ENCODE measurements around the gene CLEC7A. TPM values are rescaled to one million over a fixed set of nuclear protein-coding genes. Genes with fewer than 3 reads are reported as not detected.

Gene CLEC7A
- total RNA-seq, 2 experiments from 2014 or later: 2.5 to 3.7 TPM

GRCh38 chr12:10170216-10170615 lies 40.2 kb upstream of the CLEC7A start:
- no peak overlapping the region for H3K4me3 Mint-ChIP-seq
- DNase-seq (no peak), ATAC-seq (ENCODE audit: poor library complexity) (no peak)
- H3K4me1 Mint-ChIP-seq (ENCODE audit: low read depth): no peaks in the 10 kb centered on the region
- H3K36me3 Mint-ChIP-seq (ENCODE audit: low read depth): no peaks in the 10 kb centered on the region
- no peak overlapping the region for H3K4me3 ChIP-seq (ENCODE audit: low read length)
- no peak overlapping the region for H3K27ac Mint-ChIP-seq
- no peak overlapping the region for H3K27ac ChIP-seq (ENCODE audit: low read depth in 1 of 2, low read length in 2 of 2)
- no peaks in the 10 kb centered on the region for H3K36me3 ChIP-seq (ENCODE audit: insufficient read depth, low read length)
- no peaks in the 10 kb centered on the region for H3K9me3 ChIP-seq (ENCODE audit: control insufficient read depth in 1 of 2, insufficient read depth in 1 of 2, low read length in 2 of 2)
- no peak for TF ChIP-seq CTCF (IDR thresholded peaks at IDR 0.05)
- intact Hi-C loops (cut with DNase I, micrococcal nuclease): no loop called here
- ChIA-PET POLR2A (interaction anchor here (0.7 kb wide), 1 partner anchor 17 kb away, joined by 4 read pairs; no protein-coding TSS in a partner anchor), CTCF (no interaction called here)
- H3K27me3 ChIP-seq (ENCODE audit: control insufficient read depth in 1 of 2, insufficient read depth in 2 of 2, low read length in 2 of 2): peaks cover 0 to 8% of the 10 kb centered on the region in 2 experiments
- peaks cover 11% of the 10 kb centered on the region for H3K27me3 Mint-ChIP-seq
- H3K4me1 ChIP-seq (ENCODE audit: insufficient read depth, low read length): no peaks in the 10 kb centered on the region
- H3K9me3 Mint-ChIP-seq: no peaks in the 10 kb centered on the region

DNA sequence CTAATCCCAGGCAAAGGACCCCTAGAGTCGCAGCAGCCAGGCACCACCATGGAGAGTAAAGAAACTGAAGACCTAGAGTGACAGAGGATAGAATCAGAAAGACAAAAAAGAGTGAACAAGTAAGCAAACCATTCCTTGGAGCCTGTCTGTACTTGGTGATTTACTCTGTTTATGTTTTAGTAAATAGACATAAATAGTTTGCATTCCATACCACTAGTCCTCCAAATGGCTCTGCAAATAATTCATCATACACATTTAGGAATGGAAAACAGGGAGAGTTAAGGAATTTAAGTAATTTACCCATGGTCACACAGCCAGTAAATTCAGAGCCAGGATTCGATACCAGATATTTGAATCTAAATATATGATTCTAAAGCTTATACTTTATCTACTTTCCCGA lies 39.1 kb upstream of the CLEC7A start:
- ATAC-seq (ENCODE audit: poor library complexity) (no peak), DNase-seq (no peak)
- POLR2A ChIA-PET: no interaction called here
- H3K27me3 ChIP-seq (ENCODE audit: control insufficient read depth in 1 of 2, insufficient read depth in 2 of 2, low read length in 2 of 2): peaks cover 0 to 8% of the 10 kb centered on the region in 2 experiments
- no peaks in the 10 kb centered on the region for H3K9me3 Mint-ChIP-seq
- H3K36me3 ChIP-seq (ENCODE audit: insufficient read depth, low read length): no peaks in the 10 kb centered on the region
- TF ChIP-seq CTCF (IDR thresholded peaks at IDR 0.05): no peak
- peaks cover 6% of the 10 kb centered on the region for H3K27me3 Mint-ChIP-seq
- intact Hi-C loops (cut with DNase I, micrococcal nuclease): no loop called here
- H3K27ac ChIP-seq (ENCODE audit: low read depth in 1 of 2, low read length in 2 of 2): no peak overlapping the region
- no peaks in the 10 kb centered on the region for H3K4me1 ChIP-seq (ENCODE audit: insufficient read depth, low read length)
- no peak overlapping the region for H3K4me3 Mint-ChIP-seq
- no peak overlapping the region for H3K4me3 ChIP-seq (ENCODE audit: low read length)
- CTCF ChIA-PET: no interaction called here
- no peaks in the 10 kb centered on the region for H3K4me1 Mint-ChIP-seq (ENCODE audit: low read depth)
- H3K36me3 Mint-ChIP-seq (ENCODE audit: low read depth): no peaks in the 10 kb centered on the region
- no peaks in the 10 kb centered on the region for H3K9me3 ChIP-seq (ENCODE audit: control insufficient read depth in 1 of 2, insufficient read depth in 1 of 2, low read length in 2 of 2)
- H3K27ac Mint-ChIP-seq: no peak overlapping the region

DNA sequence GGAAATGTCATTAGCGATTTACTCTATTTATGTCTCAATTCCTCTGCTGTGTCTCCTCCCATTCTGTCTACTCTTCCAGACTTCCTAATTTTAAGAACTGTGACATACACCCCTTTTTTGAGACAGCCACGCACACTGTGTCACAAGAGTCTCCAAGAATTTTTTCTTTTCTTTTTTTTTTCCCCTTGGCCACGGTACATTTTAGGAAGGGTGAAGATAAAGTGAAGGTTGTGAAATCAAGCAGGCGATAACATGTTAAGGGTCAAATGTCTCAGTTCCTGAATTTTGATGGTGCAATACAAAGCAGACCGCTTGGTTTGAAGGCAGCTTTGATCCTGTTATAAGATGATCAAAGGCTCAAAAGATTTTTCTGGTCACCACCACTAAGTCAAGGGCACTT lies 37.6 kb upstream of the CLEC7A start:
- Mint-ChIP-seq H3K27ac (no peak overlapping the region), H3K36me3 (ENCODE audit: low read depth) (no peaks in the 10 kb centered on the region), H3K9me3 (no peaks in the 10 kb centered on the region), H3K4me3 (no peak overlapping the region), H3K4me1 (ENCODE audit: low read depth) (no peaks in the 10 kb centered on the region), H3K27me3 (peaks cover 6% of the 10 kb centered on the region)
- TF ChIP-seq CTCF (IDR thresholded peaks at IDR 0.05): no peak
- H3K36me3 ChIP-seq (ENCODE audit: insufficient read depth, low read length): no peaks in the 10 kb centered on the region
- peak in 3 of 14 experiments; percentile 18 to 62 (median 49) for DNase-seq
- no peaks in the 10 kb centered on the region for H3K9me3 ChIP-seq (ENCODE audit: control insufficient read depth in 1 of 2, insufficient read depth in 1 of 2, low read length in 2 of 2)
- intact Hi-C loops (cut with DNase I, micrococcal nuclease): no loop called here
- POLR2A ChIA-PET: no interaction called here
- CTCF ChIA-PET: interaction anchor here (1.3 kb wide), 1 partner anchor 10 kb away, joined by 3 read pairs; no protein-coding TSS in a partner anchor
- H3K27ac ChIP-seq (ENCODE audit: low read depth in 1 of 2, low read length in 2 of 2): no peak overlapping the region
- no peak for ATAC-seq (ENCODE audit: poor library complexity)
- H3K27me3 ChIP-seq (ENCODE audit: control insufficient read depth in 1 of 2, insufficient read depth in 2 of 2, low read length in 2 of 2): peaks cover 0 to 3% of the 10 kb centered on the region in 2 experiments
- H3K4me3 ChIP-seq (ENCODE audit: low read length): no peak overlapping the region
- H3K4me1 ChIP-seq (ENCODE audit: insufficient read depth, low read length): no peaks in the 10 kb centered on the region

Measured in CD4-positive, alpha-beta T cell (primary cell).